Cardiac fibroblast (primary cell): Measurements from ENCODE around the gene NCOR2.

Experiments
- DNase-seq, 2 donors: peaks; one replicate each; pipeline versions ENCODE4 v3.0.0 to v3.0.0-alpha.2; 2010; ENCODE audit warnings: low read depth in 2 of 2
- H3K4me3 ChIP-seq, 2 donors: replicated peaks in 1 of 2; 1 replicate in 1 of 2; 2 replicates in 1 of 2; pipeline ENCODE4 v1.5.1; 2011; ENCODE audit warnings: low read depth in 2 of 2, low read length in 2 of 2, mild to moderate bottlenecking in 2 of 2, moderate library complexity in 1 of 2
- TF ChIP-seq, protein P1 (sequence below): IDR thresholded peaks from one replicate; pipeline ENCODE4 v1.5.1; 2011; ENCODE audit warnings: low read depth, mild to moderate bottlenecking, low read length, inconsistent platforms

NCOR2 gene

DNA sequence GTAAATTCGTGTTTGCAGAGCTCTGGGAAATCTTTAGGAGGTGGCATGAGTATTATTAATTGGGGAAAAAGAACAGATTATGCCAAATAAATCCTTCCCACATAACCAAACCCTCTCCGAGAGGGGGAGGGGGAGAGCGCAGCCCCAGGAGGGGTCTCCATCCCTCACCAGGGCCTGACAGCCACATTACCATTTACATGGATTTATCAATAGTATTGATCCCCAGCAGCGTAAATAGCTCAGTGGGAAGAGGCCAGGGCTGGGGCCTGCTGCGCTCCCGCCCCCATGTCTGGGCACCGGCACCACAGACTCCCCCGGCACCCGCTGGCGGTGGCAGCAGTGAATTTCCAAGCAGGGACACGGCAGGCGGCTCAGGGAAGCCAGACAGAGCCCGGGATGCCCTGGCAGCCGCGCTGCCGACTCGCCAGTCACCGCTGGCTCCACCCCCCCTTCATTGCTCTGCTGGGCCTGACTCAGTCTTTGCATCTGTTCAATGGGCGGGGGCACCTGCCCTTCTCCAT is 2.4 kb downstream of the NCOR2 start:
- TF ChIP-seq, protein P1, sequence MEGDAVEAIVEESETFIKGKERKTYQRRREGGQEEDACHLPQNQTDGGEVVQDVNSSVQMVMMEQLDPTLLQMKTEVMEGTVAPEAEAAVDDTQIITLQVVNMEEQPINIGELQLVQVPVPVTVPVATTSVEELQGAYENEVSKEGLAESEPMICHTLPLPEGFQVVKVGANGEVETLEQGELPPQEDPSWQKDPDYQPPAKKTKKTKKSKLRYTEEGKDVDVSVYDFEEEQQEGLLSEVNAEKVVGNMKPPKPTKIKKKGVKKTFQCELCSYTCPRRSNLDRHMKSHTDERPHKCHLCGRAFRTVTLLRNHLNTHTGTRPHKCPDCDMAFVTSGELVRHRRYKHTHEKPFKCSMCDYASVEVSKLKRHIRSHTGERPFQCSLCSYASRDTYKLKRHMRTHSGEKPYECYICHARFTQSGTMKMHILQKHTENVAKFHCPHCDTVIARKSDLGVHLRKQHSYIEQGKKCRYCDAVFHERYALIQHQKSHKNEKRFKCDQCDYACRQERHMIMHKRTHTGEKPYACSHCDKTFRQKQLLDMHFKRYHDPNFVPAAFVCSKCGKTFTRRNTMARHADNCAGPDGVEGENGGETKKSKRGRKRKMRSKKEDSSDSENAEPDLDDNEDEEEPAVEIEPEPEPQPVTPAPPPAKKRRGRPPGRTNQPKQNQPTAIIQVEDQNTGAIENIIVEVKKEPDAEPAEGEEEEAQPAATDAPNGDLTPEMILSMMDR = no peak
- H3K4me3 ChIP-seq = peak overlapping the region; percentile 92 to 95
- no peak for DNase-seq

DNA sequence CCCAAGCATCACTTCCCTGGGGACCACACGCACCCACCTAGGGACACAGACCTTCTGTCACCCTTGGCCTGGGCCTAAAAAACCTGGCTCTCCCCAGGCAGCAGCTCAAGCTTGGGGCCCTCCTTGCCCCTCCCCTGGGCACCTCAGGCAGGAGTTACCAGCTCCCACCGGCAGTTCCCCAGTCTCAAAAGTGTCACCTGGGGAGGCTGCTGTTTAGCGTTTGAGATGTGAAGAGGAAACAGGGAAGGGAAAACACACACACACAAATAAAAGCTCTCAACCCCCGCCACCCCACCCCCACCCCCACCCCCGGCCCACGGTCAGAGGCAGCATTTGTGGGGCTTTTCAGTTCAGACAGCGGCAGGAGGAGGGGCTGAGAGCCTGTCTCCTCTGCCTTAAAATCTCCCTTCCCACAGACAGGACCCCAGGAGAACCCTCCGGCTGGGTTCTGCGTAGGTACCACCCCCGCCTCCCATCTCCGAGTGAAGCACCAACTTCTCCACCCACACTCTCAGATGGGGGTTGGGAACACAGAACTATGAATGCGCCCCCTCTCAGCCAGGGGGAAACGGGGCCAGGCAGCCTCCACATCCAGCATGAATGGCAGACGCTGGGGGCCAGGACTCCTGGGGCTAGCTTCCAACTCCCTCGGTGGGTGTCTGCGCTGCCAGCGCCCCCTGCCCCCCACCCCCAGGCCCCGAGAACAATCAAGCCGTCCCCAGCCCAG is 3.0 kb downstream of the NCOR2 start:
- TF ChIP-seq, protein P1 = no peak
- H3K4me3 ChIP-seq = no peak overlapping the region
- no peak for DNase-seq

DNA sequence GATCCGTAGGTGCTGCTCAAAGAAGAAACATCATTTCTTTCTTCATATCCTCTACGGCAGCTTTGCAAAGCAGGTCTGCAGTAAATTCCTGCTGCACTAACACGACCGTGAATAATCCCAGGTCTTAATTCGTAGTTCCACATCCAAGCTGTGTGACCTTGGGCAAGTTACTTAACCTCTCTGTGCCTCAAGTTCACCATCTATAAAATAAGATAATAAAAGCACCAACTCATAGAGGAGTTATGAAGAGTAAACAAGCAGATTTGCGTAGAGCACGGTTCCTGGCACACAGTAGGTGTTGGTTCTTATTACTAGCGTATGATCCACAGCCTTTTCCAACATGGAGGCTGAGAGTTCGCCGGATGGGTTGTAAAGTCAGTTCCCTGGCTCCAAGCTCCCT is 3.6 kb downstream of the NCOR2 start:
- no peak overlapping the region for H3K4me3 ChIP-seq
- no peak for DNase-seq
- TF ChIP-seq, protein P1 = no peak

DNA sequence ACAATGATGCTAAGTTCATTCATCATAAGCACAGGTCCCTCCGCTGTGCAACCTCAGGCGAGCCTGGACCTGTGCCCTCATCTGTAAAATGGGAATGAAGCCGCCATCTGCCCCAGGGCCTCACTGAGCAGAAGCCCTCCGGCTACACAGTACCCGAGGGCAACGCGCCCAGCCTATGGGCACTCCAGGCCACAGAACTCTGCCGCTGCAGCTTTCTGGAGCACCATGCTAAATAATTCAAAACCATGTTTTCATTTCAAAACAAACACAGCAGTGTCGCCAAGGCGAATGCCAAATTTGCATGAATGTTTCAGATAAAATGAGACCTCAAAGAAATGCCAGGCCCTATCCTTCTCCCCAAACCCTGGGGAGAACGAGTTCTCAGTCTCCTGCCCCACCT is 4.0 kb downstream of the NCOR2 start:
- no peak for DNase-seq
- H3K4me3 ChIP-seq = no peak overlapping the region
- TF ChIP-seq, protein P1 = no peak

DNA sequence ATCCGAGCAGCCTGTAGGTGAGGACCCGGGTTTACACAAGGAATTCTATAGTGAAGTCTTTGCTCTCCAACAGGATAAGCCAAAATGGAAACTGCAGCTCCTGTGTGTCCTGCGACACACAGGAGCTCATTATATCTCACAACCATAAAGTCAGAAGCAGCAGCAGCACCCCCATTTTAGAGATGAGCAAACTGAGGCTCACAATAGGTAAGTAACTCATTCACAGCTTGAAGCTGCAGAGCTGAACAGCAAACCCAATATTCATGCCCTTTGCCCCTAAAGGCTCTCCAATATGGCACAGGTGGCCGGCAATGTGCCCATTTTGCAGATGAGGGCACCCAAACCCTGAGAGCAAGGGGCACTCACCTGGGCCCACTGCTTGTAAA is 4.6 kb downstream of the NCOR2 start:
- TF ChIP-seq, protein P1 = no peak
- DNase-seq = no peak
- no peak overlapping the region for H3K4me3 ChIP-seq

DNA sequence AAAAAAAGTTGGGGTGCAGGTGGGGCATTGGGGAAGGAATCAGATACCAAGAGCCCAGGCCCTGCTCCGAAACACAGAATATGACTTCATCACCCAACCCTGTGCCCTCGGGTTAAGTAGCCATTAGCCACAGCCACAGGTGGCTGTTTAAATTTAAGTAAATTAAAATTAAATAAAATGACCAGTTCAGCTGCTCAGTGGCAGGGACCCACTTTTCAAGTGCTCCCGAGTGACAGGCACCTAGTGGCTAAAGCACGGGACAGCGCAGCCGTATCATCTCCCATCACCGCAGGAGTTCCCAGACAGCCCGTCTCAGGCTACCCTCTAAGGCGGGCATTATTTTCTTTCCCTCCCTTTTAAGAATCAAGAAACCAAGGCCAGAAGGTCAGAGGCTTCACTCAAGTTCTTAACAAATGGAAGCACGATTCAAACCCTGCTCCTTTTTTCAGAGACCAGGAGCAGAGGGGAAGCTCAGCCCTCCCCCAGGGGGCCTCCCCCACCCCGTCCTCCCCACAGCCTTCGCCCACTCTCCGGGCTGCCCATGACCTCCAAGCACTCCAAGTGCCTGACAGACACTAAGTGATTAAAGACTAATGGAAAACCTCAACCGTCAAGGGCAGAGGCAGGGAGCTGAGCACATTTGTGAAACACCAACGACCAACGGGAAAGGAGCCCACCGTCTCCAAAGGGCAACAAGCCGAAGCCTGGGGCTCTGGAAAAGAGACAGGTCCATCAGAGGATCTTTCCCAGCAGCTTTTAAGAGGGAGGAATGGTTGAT is 5.2 kb downstream of the NCOR2 start:
- TF ChIP-seq, protein P1 = no peak
- no peak for DNase-seq
- no peak overlapping the region for H3K4me3 ChIP-seq
